Islet precursor cell (in vitro differentiated cells): ENCODE results near the gene DCP2.

ENCODE experiments used
- DNase-seq: peaks from one replicate; pipeline ENCODE4 v3.0.0-alpha.2; 2018

The DCP2 gene

DNA sequence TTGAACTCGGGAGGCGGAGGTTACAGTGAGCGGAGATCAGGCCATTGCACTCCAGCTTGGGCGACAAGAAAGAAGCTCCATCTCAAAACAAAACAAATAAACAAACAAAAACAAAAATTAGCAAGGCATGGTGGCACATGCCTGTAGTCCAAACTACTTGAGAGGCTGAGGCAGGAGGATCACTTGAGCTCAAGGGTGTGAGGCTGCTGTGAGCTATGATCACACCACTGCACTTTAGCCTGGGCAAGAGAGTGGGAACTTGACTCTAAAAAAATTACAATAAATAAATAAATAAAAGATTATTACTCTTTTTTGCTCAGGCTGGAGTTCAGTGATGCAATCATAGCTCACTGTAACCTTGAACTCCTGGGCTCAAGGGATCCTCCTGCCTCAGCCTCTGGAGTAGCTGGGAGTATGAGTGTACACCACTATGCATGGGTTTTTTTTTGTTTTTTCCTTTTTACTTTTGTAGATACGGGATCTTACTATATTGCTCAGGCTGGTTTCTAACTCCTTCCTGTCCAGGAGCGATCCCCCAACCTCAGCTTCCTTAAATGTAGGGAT lies 9.0 kb upstream of the DCP2 start:
- DNase-seq, result no peak

DNA sequence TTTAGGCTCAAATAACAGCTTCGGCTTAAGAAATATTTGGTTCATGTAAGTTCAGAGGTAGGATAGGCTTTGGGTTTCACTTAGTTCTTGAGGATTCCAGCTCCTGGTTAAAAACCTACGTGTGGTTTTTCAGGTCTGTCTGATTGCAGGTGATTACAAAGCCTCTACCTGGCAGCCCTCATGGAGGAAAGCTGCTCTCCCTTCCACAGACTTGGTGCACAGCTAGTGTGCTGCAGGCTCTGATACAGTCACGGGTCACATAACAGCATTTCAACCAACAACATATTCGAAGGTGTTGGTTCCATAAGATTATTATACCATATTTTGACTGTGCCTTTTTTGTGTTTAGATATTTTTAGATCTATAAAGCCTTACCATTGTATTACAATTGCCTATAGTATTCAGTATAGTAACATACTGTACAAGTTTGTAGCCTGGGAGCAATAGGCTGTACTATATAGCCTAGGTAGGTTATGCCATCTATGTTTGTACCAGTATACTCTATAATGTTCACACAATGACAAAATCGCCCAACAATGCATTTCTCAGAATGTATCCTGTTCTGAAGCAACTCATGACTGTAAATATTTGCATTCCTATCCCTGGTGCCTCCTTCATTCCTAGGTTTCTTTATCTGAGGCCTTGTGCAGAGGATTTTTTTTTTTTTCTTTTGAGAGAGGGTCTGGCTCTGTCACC lies 8.0 kb upstream of the DCP2 start:
- DNase-seq, result no peak

DNA sequence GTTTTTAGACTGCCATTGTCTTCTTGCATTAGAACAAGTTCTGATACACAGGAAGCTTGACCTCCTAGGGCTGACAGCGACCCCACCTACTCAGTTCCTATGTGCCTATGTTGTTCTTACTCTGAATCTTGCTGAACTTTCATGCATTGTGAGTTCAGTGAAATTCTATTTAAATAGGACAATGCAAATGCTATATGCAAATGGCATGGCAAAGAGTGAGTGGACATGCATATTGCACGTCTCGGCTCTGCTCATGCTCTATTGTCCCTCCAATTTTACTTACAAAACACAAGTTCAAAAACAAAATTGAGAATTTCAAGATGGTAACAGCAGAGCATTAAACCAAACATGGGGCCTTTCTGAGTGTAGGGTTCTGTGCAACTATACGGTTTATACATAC lies 5.3 kb upstream of the DCP2 start:
- DNase-seq, result no peak

DNA sequence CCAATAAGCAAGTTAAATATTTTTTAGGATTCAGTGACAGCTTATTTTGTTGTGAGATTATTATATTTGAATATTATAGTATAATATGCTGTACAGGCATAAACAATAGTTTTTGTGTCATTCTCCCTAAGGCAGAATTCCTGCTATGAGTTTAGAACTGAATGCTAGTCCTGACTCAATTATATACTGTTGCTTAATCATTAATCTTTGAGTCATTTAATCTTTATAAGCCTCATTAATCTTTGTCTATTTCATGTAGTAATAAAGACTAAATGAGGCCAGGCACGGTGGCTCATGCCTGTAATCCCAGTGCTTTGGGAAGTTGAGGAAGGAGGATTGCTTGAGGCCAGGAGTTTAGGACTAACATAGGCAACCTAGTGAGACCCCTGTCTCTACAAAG lies 3.6 kb upstream of the DCP2 start:
- no peak for DNase-seq

DNA sequence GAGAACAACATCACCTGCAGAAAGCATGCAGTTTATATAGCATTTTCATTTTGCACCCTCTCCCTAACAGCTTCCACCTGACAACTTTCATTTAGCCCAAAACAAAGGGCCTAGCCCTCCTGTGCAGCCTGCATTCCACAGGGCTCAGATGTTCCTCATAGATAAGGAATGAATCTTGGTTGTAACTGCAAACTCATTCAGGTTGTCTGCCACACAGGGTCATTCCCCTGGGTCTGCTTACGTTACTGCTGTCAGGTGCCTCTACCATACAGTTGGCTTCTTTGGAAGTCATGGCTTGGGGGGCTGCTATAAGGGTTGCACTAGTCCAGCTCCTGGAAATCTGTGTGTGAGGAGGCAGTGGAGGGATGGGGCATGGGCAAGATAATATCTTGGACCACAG lies 2.7 kb upstream of the DCP2 start:
- DNase-seq, result peak; percentile 72

DNA sequence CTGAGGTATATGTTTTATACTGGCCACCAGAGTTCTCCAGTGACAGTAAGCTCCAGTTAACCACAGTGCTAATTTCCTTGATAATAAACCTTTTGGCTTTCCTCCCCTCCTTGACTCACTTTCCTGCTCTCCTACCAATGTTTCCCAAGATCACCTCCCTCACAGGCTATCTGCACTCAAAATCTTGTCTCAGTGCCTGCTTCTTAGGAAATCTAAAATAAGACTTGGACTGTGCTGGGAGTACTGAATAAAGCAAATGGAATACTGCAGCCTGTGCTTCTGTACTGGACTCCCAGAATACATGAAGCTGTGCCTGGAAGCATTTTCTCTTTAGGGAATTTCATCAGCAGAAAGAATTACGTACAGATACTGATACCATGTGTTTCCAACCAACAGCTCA lies 1.7 kb upstream of the DCP2 start:
- no peak for DNase-seq

DNA sequence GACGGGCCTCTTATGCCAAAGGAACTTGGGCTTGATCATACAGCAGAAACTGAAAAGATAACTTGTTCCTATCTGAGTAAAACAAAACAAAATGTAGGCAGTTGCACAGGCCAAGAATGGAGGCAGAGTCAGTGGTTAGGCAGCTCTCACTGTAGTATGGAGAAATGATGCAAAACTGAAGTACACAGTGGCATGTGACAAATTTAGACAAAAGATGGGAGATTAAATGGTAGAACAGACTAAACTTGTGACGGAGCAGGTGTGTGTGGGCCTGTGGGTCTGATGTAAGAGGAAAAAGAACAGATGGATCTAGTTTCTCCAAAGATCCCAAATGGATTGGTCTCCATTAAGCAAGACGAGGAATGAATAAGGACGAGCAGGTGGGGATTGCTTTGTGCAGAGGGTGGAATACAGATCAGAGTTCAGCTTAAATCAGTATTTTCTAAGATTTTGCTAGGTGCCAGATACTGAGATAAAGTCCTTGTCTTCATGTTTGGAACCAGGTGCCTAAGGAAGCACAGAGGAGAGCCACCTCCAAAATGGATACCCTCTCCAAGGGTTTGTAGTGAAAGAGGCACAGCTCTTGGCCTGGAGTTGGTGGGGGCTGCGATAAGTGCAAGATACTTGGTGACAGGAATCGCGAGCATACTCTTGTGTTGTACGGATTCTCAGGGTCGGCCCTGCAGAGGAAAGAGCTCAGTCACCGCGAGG lies 722 bp upstream of the DCP2 start:
- DNase-seq, result no peak

DNA sequence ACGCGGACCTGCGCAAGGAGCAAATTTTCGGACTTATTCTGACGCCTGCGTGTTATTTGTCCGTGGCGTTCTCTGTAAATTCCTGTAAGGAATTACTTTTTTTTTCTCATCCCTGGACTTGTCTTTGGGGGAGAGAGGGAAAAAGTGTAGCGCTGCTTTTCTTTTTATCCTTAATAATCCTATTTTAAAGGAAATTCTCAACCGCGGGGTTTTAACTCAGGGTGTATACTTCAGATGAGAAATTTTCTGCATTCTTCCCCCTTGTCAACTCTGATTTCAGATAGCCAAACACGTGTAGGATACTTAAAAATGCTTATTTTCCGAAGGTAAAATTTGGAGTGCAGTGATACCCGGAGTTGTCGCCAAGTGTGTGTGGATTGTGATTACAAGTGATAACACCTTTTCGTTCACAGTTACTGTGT lies 853 bp downstream of the DCP2 start:
- DNase-seq, result no peak

DNA sequence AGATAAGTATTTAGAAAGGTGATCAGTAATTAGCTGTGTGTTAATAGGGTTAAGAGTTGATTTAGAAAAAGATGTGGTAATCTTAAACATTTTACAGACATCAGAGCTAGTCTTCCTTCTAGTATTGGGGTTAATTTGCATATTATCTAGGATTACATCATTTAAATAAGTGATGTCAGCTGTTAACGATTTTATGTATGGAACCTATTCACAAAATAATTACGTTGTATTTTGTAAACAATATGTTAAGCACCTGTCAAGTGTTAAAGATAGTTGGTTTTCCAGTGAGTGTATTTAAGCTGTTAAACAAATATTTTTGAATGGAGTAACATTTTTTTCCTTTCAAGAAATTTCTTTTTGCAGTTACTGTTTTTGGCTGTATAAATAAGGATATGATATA lies 2.2 kb downstream of the DCP2 start:
- DNase-seq, result no peak

DNA sequence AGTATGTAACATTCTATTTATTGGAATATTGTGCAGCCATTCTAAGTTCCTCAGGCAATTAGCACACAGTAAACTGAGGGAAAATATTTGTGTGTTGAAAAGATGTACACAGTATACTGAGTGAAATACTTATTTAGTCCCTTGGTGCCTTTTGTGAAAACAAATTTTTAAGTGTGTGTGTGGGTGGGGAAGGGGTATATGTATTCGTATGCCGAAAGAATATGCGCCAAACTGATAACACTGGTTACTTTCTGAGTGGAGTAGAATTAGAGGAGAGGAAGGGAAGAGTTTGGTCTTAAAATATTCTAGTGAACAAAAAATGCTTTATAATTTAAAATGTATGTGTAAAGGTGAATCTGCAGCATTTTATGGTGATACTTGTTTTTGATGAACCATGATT lies 3.1 kb downstream of the DCP2 start:
- DNase-seq, result no peak

DNA sequence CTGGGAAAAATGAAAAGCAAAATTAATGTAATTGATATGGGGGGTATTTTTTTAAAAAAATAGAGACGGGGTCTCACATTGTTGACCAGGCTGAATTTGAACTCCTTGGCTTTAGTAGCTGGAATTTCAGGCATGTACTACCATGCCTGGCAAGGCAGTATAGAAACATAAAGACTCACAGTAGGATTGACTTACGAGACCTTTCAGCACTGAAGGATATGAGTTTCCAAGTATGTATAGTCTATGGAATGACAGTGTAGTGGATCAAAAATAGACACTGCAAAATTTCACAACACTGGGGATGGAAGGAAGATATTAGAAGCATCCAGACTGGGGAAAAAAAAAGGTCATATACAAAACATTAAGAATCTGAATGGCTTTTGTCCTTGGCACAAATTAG lies 6.8 kb downstream of the DCP2 start:
- DNase-seq, result no peak

DNA sequence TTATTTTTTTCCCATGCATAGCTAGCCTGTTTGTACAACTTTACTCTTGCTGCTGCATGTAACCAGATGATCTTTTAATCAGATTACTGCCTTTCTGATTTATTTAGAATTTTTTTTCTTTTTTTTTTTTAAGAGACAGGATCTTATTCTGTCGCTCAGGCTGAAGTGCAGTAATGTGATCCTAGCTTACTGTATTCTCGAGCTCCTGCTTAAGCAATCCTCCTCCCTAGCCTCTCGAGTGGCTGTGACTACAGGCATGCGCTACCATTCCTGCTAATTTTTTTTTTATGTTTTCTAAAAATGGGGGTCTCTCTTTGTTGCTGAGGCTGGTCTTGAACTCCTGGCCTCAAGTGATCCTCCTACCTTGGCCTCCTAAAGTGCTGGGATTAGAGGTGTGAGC lies 9.6 kb downstream of the DCP2 start:
- no peak for DNase-seq

DNA sequence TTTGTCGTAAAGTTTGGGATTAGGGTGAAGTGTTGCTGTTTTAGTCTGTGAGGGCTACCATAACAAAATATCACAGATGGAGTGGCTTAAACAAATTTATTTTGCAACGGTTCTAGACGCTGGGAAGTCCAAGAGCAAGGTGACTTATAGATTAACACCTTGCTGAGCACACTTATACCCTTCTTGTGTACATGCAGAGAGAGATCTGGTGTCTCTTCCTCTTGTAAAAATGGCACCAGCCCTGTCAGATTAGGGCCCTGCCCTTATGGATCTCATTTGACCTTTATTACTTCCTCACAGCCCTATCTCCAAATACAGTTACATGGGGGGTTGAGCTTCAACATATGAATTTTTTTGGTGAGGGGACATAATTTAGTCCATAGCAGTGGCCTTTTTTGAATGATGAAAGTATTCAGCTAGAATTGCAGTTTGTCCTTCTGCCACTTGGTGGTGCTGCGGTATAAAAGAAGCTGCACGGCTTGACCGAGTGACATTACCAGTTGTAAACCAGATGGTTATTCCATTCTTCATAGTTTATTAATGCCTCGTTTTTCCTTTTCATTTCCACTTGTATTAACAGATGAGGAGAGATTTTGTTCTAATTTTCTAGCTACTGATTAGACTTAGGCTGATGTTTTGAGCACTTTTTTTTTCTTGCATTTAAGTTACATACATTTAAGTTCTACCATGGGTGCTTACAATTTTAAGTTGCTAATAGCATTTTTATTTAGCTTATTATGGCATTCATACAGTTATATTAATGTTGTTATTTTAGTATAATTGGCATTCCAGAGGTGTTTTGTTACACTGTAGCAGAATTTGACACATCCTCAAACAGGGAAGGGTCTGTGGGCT lies 19.4 kb downstream of the DCP2 start:
- peak; percentile 74 for DNase-seq

DNA sequence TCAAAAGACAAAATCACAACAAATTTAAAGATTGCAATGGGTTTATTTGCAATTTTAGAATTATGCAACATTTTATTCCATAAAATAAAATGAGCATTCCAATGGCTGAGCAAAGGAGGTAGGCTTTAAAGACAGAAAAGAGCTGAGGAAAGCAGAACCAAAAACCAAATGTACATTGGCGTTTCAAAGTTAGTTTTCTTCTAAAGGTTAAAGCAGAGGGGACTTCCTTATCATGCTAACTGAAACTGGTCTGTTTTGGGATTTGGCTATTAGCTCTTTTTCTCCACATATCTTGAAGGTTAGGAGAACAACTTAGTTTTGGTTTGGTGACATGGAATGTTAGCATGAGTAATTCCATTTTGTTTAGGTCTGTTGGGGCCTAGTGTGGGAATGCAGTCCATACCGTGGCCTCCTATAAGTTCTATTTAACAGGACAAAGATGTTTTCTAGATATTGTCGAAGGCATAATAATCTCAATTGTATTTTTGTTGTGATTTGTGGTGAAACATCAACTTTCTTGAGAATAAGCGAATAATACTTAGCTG lies 20.3 kb downstream of the DCP2 start:
- no peak for DNase-seq

DNA sequence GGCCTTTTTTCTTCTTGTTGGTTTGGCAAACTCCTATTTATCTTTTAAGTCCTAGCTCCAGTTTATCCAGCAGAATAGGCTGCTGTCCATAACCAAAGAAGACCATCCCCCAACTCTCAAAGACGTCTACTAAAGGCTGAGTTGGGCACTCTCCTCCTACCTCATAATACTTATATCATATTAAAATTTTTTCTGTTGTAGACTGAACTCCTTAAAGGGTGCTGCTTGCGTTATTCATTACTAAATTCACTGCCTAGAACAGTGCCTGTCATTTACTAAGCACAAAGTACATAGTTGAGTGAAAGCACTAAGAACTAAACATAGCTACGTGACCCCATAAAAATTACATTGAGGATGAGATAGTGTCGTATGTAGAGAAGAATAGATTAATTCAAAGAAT lies 21.7 kb downstream of the DCP2 start:
- DNase-seq, result no peak

DNA sequence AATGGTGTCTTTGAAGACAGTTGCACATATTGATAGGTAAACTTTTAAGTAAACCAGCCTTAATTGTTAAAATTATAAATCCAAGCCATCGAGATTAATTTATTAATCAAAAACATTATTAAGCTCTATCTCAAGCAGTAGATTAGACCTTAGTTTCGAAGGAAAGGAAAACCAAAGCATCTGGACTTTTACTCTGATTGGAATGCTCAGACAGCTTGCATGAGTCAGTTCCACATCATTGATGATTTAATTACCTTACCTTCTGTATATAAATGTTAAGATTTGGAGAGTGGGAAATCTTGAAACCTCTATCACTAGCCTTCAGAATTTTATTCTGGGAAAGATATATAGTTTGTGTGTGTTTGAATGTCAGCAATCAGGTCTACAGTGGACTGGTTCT lies 23.9 kb downstream of the DCP2 start:
- no peak for DNase-seq

DNA sequence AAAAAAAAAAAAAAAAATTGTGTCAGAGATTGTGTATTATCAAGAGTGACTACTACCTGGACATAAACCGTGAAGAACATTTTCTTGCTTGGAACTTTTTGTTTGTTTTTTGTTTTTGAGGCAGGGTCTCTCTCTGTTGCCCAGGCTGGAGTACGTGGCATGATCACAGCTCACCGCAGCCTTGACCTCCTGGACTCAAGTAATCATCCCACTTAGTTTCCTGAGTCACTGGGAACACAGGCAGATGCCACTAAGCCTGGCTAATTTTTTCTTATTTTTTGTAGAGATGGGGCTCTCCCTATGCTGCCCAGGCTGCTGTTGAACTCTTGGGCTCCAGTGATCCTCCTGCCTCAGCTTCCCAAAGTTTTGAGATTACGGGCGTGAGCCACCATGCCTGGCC lies 25.8 kb downstream of the DCP2 start:
- DNase-seq, result no peak

DNA sequence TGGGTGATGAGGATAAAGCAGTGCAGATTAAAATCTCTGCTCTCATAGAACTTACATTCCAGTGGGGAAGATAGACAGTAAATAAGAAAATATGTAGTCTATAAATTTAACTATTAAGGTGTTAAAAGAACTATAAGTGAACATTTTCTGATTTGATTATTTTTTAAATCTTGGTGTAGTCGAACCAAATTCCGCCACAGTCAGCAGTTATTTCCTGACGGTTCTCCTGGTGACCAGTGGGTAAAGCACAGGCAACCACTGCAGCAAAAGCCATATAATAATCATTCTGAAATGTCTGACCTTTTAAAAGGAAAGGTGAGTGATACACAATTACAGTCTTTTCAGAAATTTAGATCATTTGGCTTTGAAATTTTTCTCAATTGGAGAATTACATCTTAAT lies 27.2 kb downstream of the DCP2 start:
- DNase-seq, result no peak

DNA sequence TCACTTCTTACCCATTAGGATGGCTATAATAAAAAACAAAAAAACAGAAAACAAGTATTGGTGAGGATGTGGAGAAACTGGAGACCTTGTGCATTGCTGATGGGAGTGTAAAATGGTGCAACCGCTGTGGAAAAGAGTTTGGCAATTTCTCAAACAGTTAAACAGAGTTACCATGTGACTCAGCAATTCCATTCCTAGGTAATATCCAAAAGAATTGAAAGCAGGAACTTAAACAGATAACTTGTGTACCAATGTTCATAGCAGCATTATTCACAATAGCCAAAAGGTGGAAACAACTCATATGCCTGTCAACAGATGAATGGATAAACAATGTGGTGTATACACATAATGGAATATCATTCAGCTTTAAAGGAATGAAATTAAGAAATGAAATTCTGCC lies 28.9 kb downstream of the DCP2 start:
- DNase-seq, result no peak

DNA sequence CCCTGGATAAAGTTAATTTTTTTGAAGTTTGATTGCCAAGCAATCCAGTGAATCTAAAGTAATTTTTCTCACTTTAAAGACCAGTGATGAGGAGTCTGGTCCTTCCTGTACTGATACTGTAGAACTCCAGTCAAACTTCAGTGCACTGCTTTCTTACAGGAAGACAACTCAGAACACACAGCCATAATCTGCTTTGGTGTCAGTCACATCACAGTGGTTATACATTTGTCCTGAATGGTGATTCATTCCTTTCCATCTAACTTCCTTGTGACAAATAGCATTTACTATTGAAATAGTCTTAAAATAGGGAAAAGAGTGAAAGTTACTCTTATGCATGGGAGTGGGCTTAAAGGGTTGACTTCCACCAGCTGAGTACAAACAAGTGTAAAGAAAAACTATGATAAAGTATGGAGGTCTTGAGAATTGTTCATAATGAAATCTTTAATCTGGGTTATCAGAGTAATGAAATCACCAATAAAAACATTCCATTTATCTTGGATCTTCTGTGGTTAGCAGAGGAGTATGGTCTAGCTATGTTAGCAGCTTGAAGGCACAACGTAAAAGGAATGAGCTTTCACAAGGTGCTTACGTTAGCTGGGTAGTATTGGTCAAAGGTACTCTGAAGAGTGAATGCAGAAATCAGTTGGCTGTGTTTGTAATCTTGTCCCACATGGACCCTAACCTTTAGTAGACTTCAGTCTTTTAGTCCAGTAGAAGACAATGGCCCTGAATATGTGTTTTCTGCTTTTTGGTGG lies 41.5 kb downstream of the DCP2 start:
- no peak for DNase-seq

DNA sequence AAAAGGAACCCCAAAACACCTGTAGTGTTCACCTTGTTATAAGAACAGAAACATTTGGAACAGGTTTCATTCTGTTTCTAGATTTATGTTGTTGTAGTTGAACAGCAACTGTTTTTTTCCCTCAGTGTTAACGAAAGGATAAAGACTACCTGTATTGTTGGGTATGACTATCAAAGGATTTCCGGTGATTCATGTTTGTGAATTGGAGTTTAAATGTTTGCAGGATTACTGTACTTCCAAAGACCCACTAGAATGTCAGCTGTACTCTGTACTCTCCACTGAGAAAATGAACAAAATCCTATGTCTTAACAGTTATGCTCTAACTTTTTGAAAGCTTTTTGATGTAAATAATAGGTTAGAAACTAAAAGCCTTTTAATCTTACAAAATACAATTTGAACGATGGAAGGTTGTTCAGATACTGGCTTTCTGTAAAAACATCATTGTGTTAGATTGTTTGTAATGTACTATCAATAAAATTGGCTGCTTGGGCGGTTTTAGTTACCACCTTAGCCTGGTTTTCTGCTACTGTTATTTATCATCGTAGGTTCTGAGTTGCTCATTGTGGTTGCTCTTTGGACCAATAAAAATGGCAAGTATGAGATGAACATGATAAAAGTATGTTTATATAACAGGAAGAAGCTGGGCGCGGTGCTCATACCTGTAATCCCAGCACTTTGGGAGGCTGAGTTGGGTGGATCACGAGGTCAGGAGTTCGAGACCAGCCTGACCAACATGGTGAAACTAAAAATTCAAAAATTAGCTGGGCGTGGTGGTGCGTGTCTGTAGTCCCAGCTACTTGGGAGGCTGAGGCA lies 44.1 kb downstream of the DCP2 start:
- DNase-seq, result no peak

DNA sequence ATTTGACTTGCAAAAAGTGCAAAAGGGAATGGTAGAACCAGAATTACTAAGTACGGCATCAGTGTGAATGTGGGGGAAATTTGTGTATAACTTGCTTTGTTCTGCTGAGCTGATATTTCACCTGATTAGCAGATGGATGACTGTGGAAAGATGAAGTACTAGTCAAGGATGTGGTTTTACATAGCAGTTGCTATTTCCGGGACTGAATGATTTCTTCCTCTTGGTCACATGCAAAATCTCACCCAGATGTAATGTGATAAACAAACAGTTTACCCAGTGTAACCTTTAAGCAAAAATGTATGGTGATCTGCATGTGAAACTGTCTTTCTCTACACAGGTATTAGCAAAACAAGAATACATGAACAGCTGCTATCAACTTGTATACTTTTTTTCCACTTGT lies 46.1 kb downstream of the DCP2 start:
- no peak for DNase-seq
